CD4-positive, CD25-positive, alpha-beta regulatory T cell (primary cell): ENCODE results near the gene AVEN. TPM values are rescaled to one million over a fixed set of nuclear protein-coding genes. Genes with fewer than 3 reads are reported as not detected.

Source experiments
- ATAC-seq, 2 donors: fragments of 150-1000 bp; cut with Tn5 transposase; one replicate each; pipeline ENCODE4 v1.10.0; 2021; ENCODE audit warnings: low read depth in 2 of 2, moderate number of reproducible peaks in 2 of 2, moderate library complexity in 1 of 2
- DNase-seq, 3 donors: peaks; one replicate each; pipeline versions ENCODE4 v3.0.0 to v3.0.0-alpha.2; 2012 to 2022; ENCODE audit warnings: mixed read lengths in 1 of 3
- H3K27ac ChIP-seq: one replicate; pipeline ENCODE4 v1.7.0; 2013; ENCODE audit warnings: mild to moderate bottlenecking, low read length; ENCODE audit not compliant: insufficient read depth, poor library complexity, severe bottlenecking
- H3K27me3 ChIP-seq: one replicate; pipeline ENCODE4 v1.7.0; 2013; ENCODE audit warnings: low read length; ENCODE audit not compliant: control insufficient read depth, insufficient read depth
- H3K36me3 ChIP-seq: one replicate; pipeline ENCODE4 v1.7.0; 2013; ENCODE audit warnings: mild to moderate bottlenecking, low read length, moderate library complexity; ENCODE audit not compliant: control insufficient read depth, insufficient read depth
- H3K4me1 ChIP-seq: 2 replicates; pipeline ENCODE4 v1.7.0; 2013; ENCODE audit warnings: mild to moderate bottlenecking, low read length; ENCODE audit not compliant: insufficient read depth, control insufficient read depth, poor library complexity, severe bottlenecking
- H3K4me3 ChIP-seq: one replicate; pipeline ENCODE4 v1.7.0; 2013; ENCODE audit warnings: low read depth, mild to moderate bottlenecking, low read length, moderate library complexity
- H3K9me3 ChIP-seq, 2 experiments: 1 replicate in 1 of 2; 2 replicates in 1 of 2; pipeline ENCODE4 v1.7.0; 2013; ENCODE audit warnings: low read length in 2 of 2, mild to moderate bottlenecking in 1 of 2, moderate library complexity in 1 of 2; ENCODE audit not compliant: control insufficient read depth in 2 of 2
- H3K27ac Mint-ChIP-seq, 3 donors: one replicate each; pipeline ENCODE4 v1.8.0; 2020 to 2022; ENCODE audit warnings: mild to moderate bottlenecking in 3 of 3, mixed read lengths in 3 of 3, moderate library complexity in 2 of 3
- H3K27me3 Mint-ChIP-seq: one replicate; pipeline ENCODE4 v1.8.0; 2022; ENCODE audit warnings: mild to moderate bottlenecking, mixed read lengths
- H3K36me3 Mint-ChIP-seq: one replicate; pipeline ENCODE4 v1.8.0; 2020; ENCODE audit warnings: mixed read lengths
- H3K4me1 Mint-ChIP-seq, 4 donors: one replicate each; pipeline ENCODE4 v1.8.0; 2020 to 2022; ENCODE audit warnings: mixed read lengths in 4 of 4, mild to moderate bottlenecking in 1 of 4
- H3K4me3 Mint-ChIP-seq, 4 donors: one replicate each; pipeline ENCODE4 v1.8.0; 2020 to 2022; ENCODE audit warnings: mild to moderate bottlenecking in 4 of 4, mixed read lengths in 4 of 4, moderate library complexity in 3 of 4
- H3K9me3 Mint-ChIP-seq, 7 donors: one replicate each; pipeline ENCODE4 v1.8.0; 2020 to 2022; ENCODE audit warnings: mixed read lengths in 7 of 7, mild to moderate bottlenecking in 3 of 7, moderate library complexity in 2 of 7
- polyA plus RNA-seq, 4 donors: library from polyadenylated mRNA; unstranded; fragments of 300-500 nt; fragmentation: Illumina TruSeq; gene quantifications; one replicate each; pipeline ENCODE4 v1.2.3, GENCODE V29; 2021
- total RNA-seq: library from RNA; stranded (reverse); gene quantifications from one replicate; pipeline ENCODE4 v1.2.3, GENCODE V29; 2022

Gene AVEN
- total and polyA plus RNA-seq, 5 donors from 2014 or later = 4.5 to 11.5 (median 9.5) TPM

- Histone ChIP-seq H3K4me3 (no peak overlapping the region), H3K36me3 (no peaks in the 10 kb centered on the region), H3K27ac (no peak overlapping the region), H3K27me3 (no peaks in the 10 kb centered on the region), H3K9me3 (no peaks in the 10 kb centered on the region), H3K4me1 (no peaks in the 10 kb centered on the region)
- no peak for DNase-seq
- H3K4me1 Mint-ChIP-seq = no peaks in the 10 kb centered on the region
- H3K27ac Mint-ChIP-seq = no peak overlapping the region
- H3K36me3 Mint-ChIP-seq = no peaks in the 10 kb centered on the region
- ATAC-seq = no peak
- H3K27me3 Mint-ChIP-seq = no peaks in the 10 kb centered on the region
- H3K4me3 Mint-ChIP-seq = no peak overlapping the region
- H3K9me3 Mint-ChIP-seq = no peaks in the 10 kb centered on the region
These were observed 198.4 kb downstream of the AVEN start for GRCh38 chr15:33840615-33841014.

- no peaks in the 10 kb centered on the region for H3K36me3 ChIP-seq
- no peak overlapping the region for H3K4me3 Mint-ChIP-seq
- no peak overlapping the region for H3K27ac ChIP-seq
- no peaks in the 10 kb centered on the region for H3K36me3 Mint-ChIP-seq
- no peak overlapping the region for H3K4me3 ChIP-seq
- no peaks in the 10 kb centered on the region for H3K27me3 ChIP-seq
- no peak for DNase-seq
- no peaks in the 10 kb centered on the region for H3K4me1 Mint-ChIP-seq
- no peaks in the 10 kb centered on the region for H3K4me1 ChIP-seq
- ATAC-seq = no peak
- H3K27me3 Mint-ChIP-seq = no peaks in the 10 kb centered on the region
- no peaks in the 10 kb centered on the region for H3K9me3 ChIP-seq
- H3K9me3 Mint-ChIP-seq = no peaks in the 10 kb centered on the region
- H3K27ac Mint-ChIP-seq = no peak overlapping the region
These were observed 199.5 kb downstream of the AVEN start for GRCh38 chr15:33839540-33839939.

GRCh38 chr15:33837294-33837693 lies 201.7 kb downstream of the AVEN start:
- no peaks in the 10 kb centered on the region for H3K36me3 ChIP-seq
- H3K9me3 Mint-ChIP-seq = no peaks in the 10 kb centered on the region
- no peak overlapping the region for H3K4me3 Mint-ChIP-seq

GRCh38 chr15:33834892-33835743 lies 203.9 kb downstream of the AVEN start:
- H3K4me3 ChIP-seq = no peak overlapping the region
- H3K9me3 ChIP-seq = no peaks in the 10 kb centered on the region
- Mint-ChIP-seq H3K27ac (no peak overlapping the region), H3K36me3 (no peaks in the 10 kb centered on the region), H3K27me3 (no peaks in the 10 kb centered on the region), H3K4me1 (no peaks in the 10 kb centered on the region), H3K9me3 (no peaks in the 10 kb centered on the region), H3K4me3 (no peak overlapping the region)
- no peaks in the 10 kb centered on the region for H3K27me3 ChIP-seq
- no peaks in the 10 kb centered on the region for H3K4me1 ChIP-seq
- ATAC-seq (no peak), DNase-seq (no peak)
- H3K36me3 ChIP-seq = no peaks in the 10 kb centered on the region
- no peak overlapping the region for H3K27ac ChIP-seq

More at GRCh38 chr15:33837294-33837693, 201.7 kb downstream of the AVEN start:
- Mint-ChIP-seq H3K4me1 (no peaks in the 10 kb centered on the region), H3K27me3 (no peaks in the 10 kb centered on the region), H3K27ac (no peak overlapping the region), H3K36me3 (no peaks in the 10 kb centered on the region)
- H3K4me1 ChIP-seq = no peaks in the 10 kb centered on the region
- ATAC-seq (no peak), DNase-seq (no peak)
- H3K4me3 ChIP-seq = no peak overlapping the region
- H3K9me3 ChIP-seq = no peaks in the 10 kb centered on the region
- no peaks in the 10 kb centered on the region for H3K27me3 ChIP-seq
- H3K27ac ChIP-seq = no peak overlapping the region

- Mint-ChIP-seq H3K9me3 (no peaks in the 10 kb centered on the region), H3K4me1 (no peaks in the 10 kb centered on the region), H3K36me3 (no peaks in the 10 kb centered on the region), H3K27ac (no peak overlapping the region), H3K4me3 (no peak overlapping the region), H3K27me3 (peaks cover 12% of the 10 kb centered on the region)
- Histone ChIP-seq H3K4me3 (no peak overlapping the region), H3K4me1 (no peaks in the 10 kb centered on the region), H3K27me3 (no peaks in the 10 kb centered on the region), H3K27ac (no peak overlapping the region), H3K36me3 (no peaks in the 10 kb centered on the region), H3K9me3 (no peaks in the 10 kb centered on the region)
- ATAC-seq (no peak), DNase-seq (no peak)
These were observed 207.4 kb downstream of the AVEN start for GRCh38 chr15:33831646-33832045.

GRCh38 chr15:33830351-33830750 lies 208.7 kb downstream of the AVEN start:
- Mint-ChIP-seq H3K27ac (no peak overlapping the region), H3K27me3 (peaks cover 19% of the 10 kb centered on the region), H3K36me3 (no peaks in the 10 kb centered on the region), H3K4me3 (no peak overlapping the region), H3K4me1 (no peaks in the 10 kb centered on the region), H3K9me3 (no peaks in the 10 kb centered on the region)
- no peak overlapping the region for H3K4me3 ChIP-seq
- H3K36me3 ChIP-seq = no peaks in the 10 kb centered on the region
- no peaks in the 10 kb centered on the region for H3K4me1 ChIP-seq
- H3K27me3 ChIP-seq = no peaks in the 10 kb centered on the region
- no peak for ATAC-seq
- DNase-seq = no peak
- no peaks in the 10 kb centered on the region for H3K9me3 ChIP-seq
- no peak overlapping the region for H3K27ac ChIP-seq

GRCh38 chr15:33826201-33826600 lies 212.8 kb downstream of the AVEN start:
- Mint-ChIP-seq H3K27ac (no peak overlapping the region), H3K36me3 (no peaks in the 10 kb centered on the region), H3K4me1 (no peaks in the 10 kb centered on the region), H3K4me3 (no peak overlapping the region), H3K27me3 (peaks cover 25% of the 10 kb centered on the region), H3K9me3 (no peaks in the 10 kb centered on the region)
- no peak overlapping the region for H3K27ac ChIP-seq
- no peak overlapping the region for H3K4me3 ChIP-seq
- no peak for DNase-seq
- ATAC-seq = no peak
- H3K4me1 ChIP-seq = no peaks in the 10 kb centered on the region
- no peaks in the 10 kb centered on the region for H3K36me3 ChIP-seq
- H3K9me3 ChIP-seq = no peaks in the 10 kb centered on the region
- H3K27me3 ChIP-seq = no peaks in the 10 kb centered on the region

GRCh38 chr15:33825453-33825852 lies 213.6 kb downstream of the AVEN start:
- Mint-ChIP-seq H3K4me3 (no peak overlapping the region), H3K36me3 (no peaks in the 10 kb centered on the region), H3K27me3 (peaks cover 25% of the 10 kb centered on the region), H3K9me3 (no peaks in the 10 kb centered on the region), H3K27ac (no peak overlapping the region), H3K4me1 (no peaks in the 10 kb centered on the region)
- no peak overlapping the region for H3K27ac ChIP-seq
- H3K4me1 ChIP-seq = no peaks in the 10 kb centered on the region
- no peaks in the 10 kb centered on the region for H3K27me3 ChIP-seq
- no peaks in the 10 kb centered on the region for H3K36me3 ChIP-seq
- no peak overlapping the region for H3K4me3 ChIP-seq
- no peaks in the 10 kb centered on the region for H3K9me3 ChIP-seq
- ATAC-seq = no peak
- no peak for DNase-seq
